ENCODE measurements around the gene MBD4. TPM values are rescaled to one million over a fixed set of nuclear protein-coding genes. Genes with fewer than 3 reads are reported as not detected.

MBD4 gene
- total RNA-seq, 2 donors from 2014 or later, result 23.0 to 32.5 TPM

DNA sequence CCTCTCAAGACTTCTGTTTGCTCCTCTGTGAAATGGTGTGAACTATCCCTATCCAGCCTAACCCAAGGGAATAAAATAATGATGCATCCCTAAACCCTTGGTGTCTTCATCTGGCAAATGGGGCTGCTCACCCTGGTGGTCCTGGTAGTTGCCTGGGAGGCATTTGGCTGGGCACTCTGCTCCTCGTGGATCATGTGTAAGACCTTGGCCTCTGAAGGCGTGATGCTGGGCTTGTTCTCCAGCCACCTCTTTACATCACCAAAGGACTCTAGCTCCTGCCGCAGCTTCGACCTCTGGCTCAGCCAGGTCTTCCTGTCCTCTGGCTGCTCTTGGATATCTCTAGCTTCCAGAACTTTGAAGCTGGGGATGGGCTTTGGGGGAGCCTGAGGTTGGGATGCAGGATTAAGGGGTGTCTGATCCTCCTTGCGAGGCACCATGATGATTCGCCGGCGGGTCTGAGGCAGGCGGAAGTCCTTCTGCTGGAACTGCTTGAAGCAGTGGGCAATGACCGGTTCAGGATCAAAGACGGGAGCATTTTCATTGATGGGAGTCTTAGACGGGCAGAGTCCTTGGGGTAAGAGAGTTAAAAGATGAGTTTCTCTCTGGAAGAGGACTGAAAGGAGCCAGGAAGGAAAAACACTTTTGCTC is 18.4 kb downstream of the MBD4 start:
- DNase-seq (ENCODE audit: low spot score), result no peak
- H3K27ac ChIP-seq, result no peak overlapping the region
- TF ChIP-seq, protein P1, sequence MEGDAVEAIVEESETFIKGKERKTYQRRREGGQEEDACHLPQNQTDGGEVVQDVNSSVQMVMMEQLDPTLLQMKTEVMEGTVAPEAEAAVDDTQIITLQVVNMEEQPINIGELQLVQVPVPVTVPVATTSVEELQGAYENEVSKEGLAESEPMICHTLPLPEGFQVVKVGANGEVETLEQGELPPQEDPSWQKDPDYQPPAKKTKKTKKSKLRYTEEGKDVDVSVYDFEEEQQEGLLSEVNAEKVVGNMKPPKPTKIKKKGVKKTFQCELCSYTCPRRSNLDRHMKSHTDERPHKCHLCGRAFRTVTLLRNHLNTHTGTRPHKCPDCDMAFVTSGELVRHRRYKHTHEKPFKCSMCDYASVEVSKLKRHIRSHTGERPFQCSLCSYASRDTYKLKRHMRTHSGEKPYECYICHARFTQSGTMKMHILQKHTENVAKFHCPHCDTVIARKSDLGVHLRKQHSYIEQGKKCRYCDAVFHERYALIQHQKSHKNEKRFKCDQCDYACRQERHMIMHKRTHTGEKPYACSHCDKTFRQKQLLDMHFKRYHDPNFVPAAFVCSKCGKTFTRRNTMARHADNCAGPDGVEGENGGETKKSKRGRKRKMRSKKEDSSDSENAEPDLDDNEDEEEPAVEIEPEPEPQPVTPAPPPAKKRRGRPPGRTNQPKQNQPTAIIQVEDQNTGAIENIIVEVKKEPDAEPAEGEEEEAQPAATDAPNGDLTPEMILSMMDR (IDR thresholded peaks at IDR 0.05), result no peak
- H3K36me3 ChIP-seq, result no peaks in the 10 kb centered on the region
- no peak overlapping the region for H3K4me3 ChIP-seq
- no peaks in the 10 kb centered on the region for H3K4me1 ChIP-seq (ENCODE audit: control insufficient read depth in 1 of 2, low read depth in 2 of 2)
- H3K9me3 ChIP-seq, result no peaks in the 10 kb centered on the region
- H3K27me3 ChIP-seq (replicated peaks; ENCODE audit: insufficient read depth), result no peaks in the 10 kb centered on the region
- no peak for ATAC-seq (ENCODE audit: insufficient number of reproducible peaks, low FRiP score, low read depth)

DNA sequence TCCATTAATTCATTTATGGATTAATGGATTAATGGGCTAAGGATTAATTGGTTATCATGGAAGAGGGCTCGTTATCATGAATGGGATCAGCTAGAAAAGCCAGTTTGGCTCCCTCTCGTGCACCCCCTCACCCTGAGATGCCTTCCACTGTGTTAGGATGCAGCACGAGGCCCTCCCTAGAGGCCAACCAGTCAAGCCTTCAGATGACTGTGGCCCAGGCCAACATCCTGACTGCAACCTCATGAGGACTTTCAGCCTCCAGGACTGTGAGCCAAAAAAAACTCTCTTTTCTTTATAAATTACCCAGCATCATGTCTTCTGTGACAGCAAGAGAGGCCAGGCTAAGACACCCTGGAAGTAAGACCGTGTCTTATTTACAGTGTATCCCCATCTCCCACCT is 20.3 kb downstream of the MBD4 start:
- no peaks in the 10 kb centered on the region for H3K4me1 ChIP-seq (ENCODE audit: control insufficient read depth in 1 of 2, low read depth in 2 of 2)
- DNase-seq (ENCODE audit: low spot score), result no peak
- TF ChIP-seq, protein P1 (IDR thresholded peaks at IDR 0.05), result no peak

DNA sequence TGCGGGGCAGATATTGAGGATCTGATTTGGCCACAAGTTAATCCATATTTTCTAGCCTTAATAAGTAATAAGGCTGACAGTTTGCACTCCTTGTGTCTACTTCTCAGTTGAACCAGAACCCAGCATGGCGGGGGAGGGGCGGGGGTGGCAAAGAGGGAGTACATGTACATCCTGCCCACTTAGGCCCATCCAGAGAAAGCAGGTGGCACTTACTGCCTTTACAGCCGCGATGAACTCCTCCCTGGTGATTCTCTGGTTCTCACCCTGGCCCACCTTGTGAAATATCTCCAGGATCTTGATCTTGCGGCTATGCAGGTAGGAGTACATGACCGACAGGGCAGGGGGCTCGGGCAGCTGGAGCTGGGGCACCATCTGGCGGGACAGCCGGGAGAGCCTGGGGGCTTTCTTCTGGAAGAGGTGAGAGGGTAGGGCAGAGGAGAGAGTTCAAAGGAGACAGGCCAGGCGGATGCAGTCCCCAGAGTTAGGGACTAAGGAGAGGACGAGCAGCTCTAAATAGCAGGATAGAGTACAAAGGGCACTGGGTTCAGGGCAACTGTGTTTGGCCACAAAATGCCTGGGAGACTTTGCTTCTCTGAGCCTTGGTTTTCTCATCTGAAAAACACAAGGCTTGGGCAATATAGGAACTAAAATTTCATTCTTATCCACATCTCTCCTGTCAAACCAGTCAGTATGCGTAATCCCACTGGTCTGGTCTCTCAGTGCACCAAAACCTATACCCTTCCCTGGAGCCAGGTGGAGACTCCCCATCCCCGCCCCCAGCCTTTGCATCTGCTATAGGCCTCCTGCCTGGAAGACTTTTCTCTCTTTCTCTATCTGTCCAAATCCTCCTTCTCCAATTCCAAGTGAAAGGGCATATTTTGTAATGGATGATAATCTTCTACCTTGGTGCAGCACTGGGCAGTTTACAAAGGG is 21.4 kb downstream of the MBD4 start:
- Histone ChIP-seq H3K9me3 (no peaks in the 10 kb centered on the region), H3K4me1 (ENCODE audit: control insufficient read depth in 1 of 2, low read depth in 2 of 2) (no peaks in the 10 kb centered on the region), H3K27ac (no peak overlapping the region), H3K36me3 (no peaks in the 10 kb centered on the region), H3K4me3 (no peak overlapping the region), H3K27me3 (replicated peaks; ENCODE audit: insufficient read depth) (no peaks in the 10 kb centered on the region)
- ATAC-seq (ENCODE audit: insufficient number of reproducible peaks, low FRiP score, low read depth), result no peak
- TF ChIP-seq, protein P1 (IDR thresholded peaks at IDR 0.05), result no peak
- no peak for DNase-seq (ENCODE audit: low spot score)

More for the DNA sequence above, 20.3 kb downstream of the MBD4 start:
- Histone ChIP-seq H3K36me3 (no peaks in the 10 kb centered on the region), H3K4me3 (no peak overlapping the region), H3K27me3 (replicated peaks; ENCODE audit: insufficient read depth) (no peaks in the 10 kb centered on the region), H3K27ac (no peak overlapping the region), H3K9me3 (no peaks in the 10 kb centered on the region)
- no peak for ATAC-seq (ENCODE audit: insufficient number of reproducible peaks, low FRiP score, low read depth)

DNA sequence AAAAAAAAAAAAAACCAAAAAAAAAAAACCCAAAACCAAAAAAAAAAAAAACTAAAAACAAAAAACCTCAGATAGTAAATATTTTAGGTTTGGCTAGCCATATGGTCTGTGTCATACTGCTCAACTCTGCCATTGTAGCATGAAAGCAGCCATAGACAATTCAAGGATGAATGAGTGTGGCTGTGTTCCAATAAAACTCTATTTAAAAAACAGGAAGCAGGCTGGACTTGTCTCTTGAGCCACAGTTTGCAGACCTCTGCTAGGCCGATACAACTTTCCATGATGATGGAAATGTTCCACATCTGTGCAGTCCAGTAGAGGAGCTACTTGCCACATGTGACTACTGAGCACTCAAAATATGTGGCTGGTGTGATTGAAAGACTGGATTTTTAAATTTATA is 22.4 kb downstream of the MBD4 start:
- TF ChIP-seq, protein P1 (IDR thresholded peaks at IDR 0.05), result no peak
- H3K27me3 ChIP-seq (replicated peaks; ENCODE audit: insufficient read depth), result no peaks in the 10 kb centered on the region
- H3K4me1 ChIP-seq (ENCODE audit: control insufficient read depth in 1 of 2, low read depth in 2 of 2), result no peaks in the 10 kb centered on the region
- H3K9me3 ChIP-seq, result no peaks in the 10 kb centered on the region
- H3K36me3 ChIP-seq, result no peaks in the 10 kb centered on the region
- no peak overlapping the region for H3K27ac ChIP-seq
- ATAC-seq (ENCODE audit: insufficient number of reproducible peaks, low FRiP score, low read depth) (no peak), DNase-seq (ENCODE audit: low spot score) (no peak)
- no peak overlapping the region for H3K4me3 ChIP-seq

DNA sequence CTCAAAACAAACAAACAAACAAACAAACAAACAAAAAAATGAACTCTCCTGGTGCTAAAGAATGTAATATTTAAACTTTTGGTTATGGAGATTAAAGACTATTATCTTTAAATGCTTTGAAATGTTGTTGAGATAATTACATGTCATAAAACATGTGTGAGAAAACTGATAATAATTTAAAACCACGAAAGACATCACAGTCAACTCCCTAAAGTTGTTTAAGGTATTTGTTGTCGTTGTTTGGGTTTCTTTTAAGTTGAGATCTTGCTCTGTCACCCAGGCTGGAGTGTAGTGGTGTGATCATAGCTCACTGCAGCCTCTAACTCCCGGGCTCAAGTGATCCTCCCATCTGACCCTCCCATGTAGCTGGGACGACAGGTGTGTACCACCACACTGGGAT is 23.3 kb downstream of the MBD4 start:
- no peak overlapping the region for H3K4me3 ChIP-seq
- TF ChIP-seq, protein P1 (IDR thresholded peaks at IDR 0.05), result no peak
- no peak overlapping the region for H3K27ac ChIP-seq
- no peaks in the 10 kb centered on the region for H3K9me3 ChIP-seq
- DNase-seq (ENCODE audit: low spot score) (no peak), ATAC-seq (ENCODE audit: insufficient number of reproducible peaks, low FRiP score, low read depth) (no peak)
- H3K36me3 ChIP-seq, result no peaks in the 10 kb centered on the region
- no peaks in the 10 kb centered on the region for H3K4me1 ChIP-seq (ENCODE audit: control insufficient read depth in 1 of 2, low read depth in 2 of 2)
- no peaks in the 10 kb centered on the region for H3K27me3 ChIP-seq (replicated peaks; ENCODE audit: insufficient read depth)

Measured in thoracic aorta (tissue), 2 donors.